K562 (cell line): ENCODE measurements around the gene ATP5F1D. TPM values are rescaled to one million over a fixed set of nuclear protein-coding genes. Genes with fewer than 3 reads are reported as not detected.
A peak's percentile ranks its signal among the peaks of the same experiment; 100 is the strongest.

ENCODE experiments used
- BRCA1 ChIP-seq, 2 experiments: fragments of 450-650 bp in 1 of 2; sonication (generic) in 1 of 2; formaldehyde crosslinking in 1 of 2; IDR thresholded peaks; 2 replicates each; pipeline versions ENCODE4 v1.5.0 to v1.6.1; 2017 to 2020; ENCODE audit warnings: mild to moderate bottlenecking in 1 of 2, missing genetic modification reagents in 1 of 2
- BRD9 ChIP-seq: fragments of 450-650 bp; IDR thresholded peaks from 2 replicates; pipeline ENCODE4 v1.6.1; 2018; ENCODE audit warnings: low read depth; ENCODE audit not compliant: partially characterized antibody
- CBFB ChIP-seq: sonication (generic); formaldehyde crosslinking; IDR thresholded peaks from 2 replicates; pipeline ENCODE4 v1.4.0; 2020; ENCODE audit warnings: mild to moderate bottlenecking, missing genetic modification reagents
- CEBPZ ChIP-seq: fragments of 150-350 bp; IDR thresholded peaks from 2 replicates; pipeline ENCODE4 v1.6.1; 2014; ENCODE audit warnings: low read depth, mild to moderate bottlenecking, low read length, borderline replicate concordance
- DPF2 ChIP-seq: fragments of 450-650 bp; IDR thresholded peaks from 2 replicates; pipeline ENCODE4 v1.6.1; 2016
- E4F1 ChIP-seq: fragments of 250-450 bp; sonication (Bioruptor Pico); IDR thresholded peaks from 2 replicates; pipeline ENCODE4 v1.5.0; 2021; ENCODE audit warnings: mild to moderate bottlenecking, borderline replicate concordance
- ETS2 ChIP-seq: IDR thresholded peaks from 2 replicates; pipeline ENCODE4 v1.6.1; 2016; ENCODE audit warnings: borderline replicate concordance, missing genetic modification characterization, mild to moderate bottlenecking, moderate library complexity, missing compliant biosample characterization; ENCODE audit not compliant: poor library complexity, severe bottlenecking
- FOXO4 ChIP-seq: fragments of 450-650 bp; formaldehyde crosslinking; IDR thresholded peaks from 2 replicates; pipeline ENCODE4 v1.4.0; 2020; ENCODE audit warnings: mild to moderate bottlenecking, moderate library complexity
- LEF1 ChIP-seq: fragments of 450-650 bp; IDR thresholded peaks from 2 replicates; pipeline ENCODE4 v1.6.1; 2016; ENCODE audit warnings: mild to moderate bottlenecking
- MECOM ChIP-seq: fragments of 250-450 bp; sonication (Bioruptor Pico); IDR thresholded peaks from 2 replicates; pipeline ENCODE4 v1.8.0; 2022; ENCODE audit warnings: inconsistent platforms
- MNT ChIP-seq, 2 experiments: fragments of 450-650 bp; conservative IDR thresholded peaks; 2 replicates each; pipeline ENCODE4 v1.6.1; 2017; ENCODE audit warnings: mild to moderate bottlenecking in 2 of 2, moderate library complexity in 2 of 2
- NFRKB ChIP-seq: fragments of 450-650 bp; IDR thresholded peaks from 2 replicates; pipeline ENCODE4 v1.6.1; 2016; ENCODE audit warnings: low read depth
- SMC3 ChIP-seq: conservative IDR thresholded peaks from 2 replicates; pipeline ENCODE4 v1.6.1; 2011; ENCODE audit warnings: low read depth, low read length, improper control_type of control experiment; ENCODE audit not compliant: insufficient read depth
- ZFP91 ChIP-seq: sonication (generic); formaldehyde crosslinking; IDR thresholded peaks from 2 replicates; pipeline ENCODE4 v1.8.0; 2022; ENCODE audit warnings: mild to moderate bottlenecking, missing genetic modification reagents
- ZNF589 ChIP-seq: fragments of 200-800 bp; sonication (Bioruptor generic); IDR thresholded peaks from 2 replicates; pipeline ENCODE4 v1.6.1; 2016; ENCODE audit warnings: low read depth, missing genetic modification characterization, missing compliant biosample characterization
- ZZZ3 ChIP-seq: fragments of 450-650 bp; IDR thresholded peaks from 2 replicates; pipeline ENCODE4 v1.6.1; 2016; ENCODE audit warnings: antibody characterized with exemption, mild to moderate bottlenecking, moderate library complexity
- polyA plus RNA-seq, 8 experiments: library from polyadenylated mRNA; depleted of rRNA in 4 of 8; stranded (reverse) in 5 of 8; unstranded in 3 of 8; fragments of >200 nt; fragmentation: Nextera tagmentation in 2 of 8; fragmentation: Illumina TruSeq in 1 of 8; extraction: Ambion mirVana in 2 of 8; extraction: Trizol in 1 of 8; gene quantifications; 2 replicates each; pipeline versions ENCODE4 v1.2.1 to v1.2.3, GENCODE V29; 2011 to 2014; ENCODE audit warnings: inconsistent platforms in 1 of 8, missing spikeins in 1 of 8
- total RNA-seq, 7 experiments: library from RNA; depleted of rRNA in 6 of 7; stranded (reverse); fragments of >200 nt in 6 of 7; fragmentation: Illumina TruSeq in 2 of 7; extraction: Trizol in 2 of 7; gene quantifications; 2 replicates each; pipeline versions ENCODE4 v1.2.1 to v1.2.3, GENCODE V29; 2011 to 2021; ENCODE audit warnings: low replicate concordance in 1 of 7

ATP5F1D gene
- total and polyA plus RNA-seq, 9 of the 15 experiments (the other 6 are each of a cell fraction or from before 2014, with no cell fraction given), result 3.9 to 409 (median 36.8) TPM

GRCh38 chr19:1264801-1265614, 23.5 kb downstream of the ATP5F1D start (continued):
- TF ChIP-seq FOXO4, result no peak
- no peak for TF ChIP-seq BRCA1 (IDR thresholded peaks at IDR 0.05)
- no peak for TF ChIP-seq BRCA1 (CRISPR knock-in tag; IDR thresholded peaks at IDR 0.05)
- peak; percentile 82; the same call in 1 of the 2 replicates for TF ChIP-seq DPF2
- TF ChIP-seq BRD9, result no peak
- no peak for TF ChIP-seq ZZZ3
- no peak for TF ChIP-seq ZNF589 (CRISPR knock-in tag)
- TF ChIP-seq LEF1, result peak; percentile 24; the same call in 1 of the 2 replicates
- no peak for TF ChIP-seq MECOM (CRISPR knock-in tag)
- TF ChIP-seq NFRKB, result no peak
- TF ChIP-seq CBFB (CRISPR knock-in tag), result no peak
- no peak for TF ChIP-seq ZFP91
- no peak for TF ChIP-seq SMC3
- TF ChIP-seq MNT (conservative IDR thresholded peaks at IDR 0.05), result no peak
- no peak for TF ChIP-seq E4F1 (CRISPR knock-in tag)
- TF ChIP-seq CEBPZ, result no peak
- no peak for TF ChIP-seq ETS2 (tag)
